Neuronal stem cell (in vitro differentiated cells): ENCODE measurements around the gene FBXO44.

ENCODE experiments used
- DNase-seq: peaks from one replicate; pipeline ENCODE4 v3.0.0-alpha.2; 2013; ENCODE audit warnings: low spot score
- H2AFZ ChIP-seq: one replicate; pipeline ENCODE4 v1.6.1; 2013; ENCODE audit warnings: mild to moderate bottlenecking, low read length, inconsistent platforms
- H2AK5ac ChIP-seq: 2 replicates; pipeline ENCODE4 v1.6.1; 2013; ENCODE audit warnings: low read depth, mild to moderate bottlenecking, inconsistent platforms, low read length, moderate library complexity, mixed read lengths
- H2BK120ac ChIP-seq: 2 replicates; pipeline ENCODE4 v1.6.1; 2013; ENCODE audit warnings: low read depth, mild to moderate bottlenecking, inconsistent platforms, low read length, moderate library complexity, mixed read lengths
- H2BK12ac ChIP-seq: one replicate; pipeline ENCODE4 v1.6.1; 2013; ENCODE audit warnings: low read length, inconsistent platforms
- H2BK15ac ChIP-seq: 2 replicates; pipeline ENCODE4 v1.6.1; 2013; ENCODE audit warnings: mild to moderate bottlenecking, low read length, inconsistent platforms, mixed read lengths
- H2BK5ac ChIP-seq: one replicate; pipeline ENCODE4 v1.6.1; 2013; ENCODE audit warnings: inconsistent platforms, mild to moderate bottlenecking, low read length, moderate library complexity
- H3K14ac ChIP-seq: one replicate; pipeline ENCODE4 v1.6.1; 2013; ENCODE audit warnings: low read length, inconsistent platforms
- H3K18ac ChIP-seq: 2 replicates; pipeline ENCODE4 v1.6.1; 2013; ENCODE audit warnings: low read length, inconsistent platforms
- H3K23ac ChIP-seq: 2 replicates; pipeline ENCODE4 v1.6.1; 2013; ENCODE audit warnings: low read depth, mild to moderate bottlenecking, mixed read lengths, low read length, inconsistent platforms; ENCODE audit not compliant: poor library complexity
- H3K27ac ChIP-seq: replicated peaks from 3 replicates; pipeline ENCODE4 v1.5.1; 2013; ENCODE audit warnings: low read length, inconsistent platforms
- H3K27me3 ChIP-seq, 3 experiments: 2 replicates each; pipeline ENCODE4 v1.6.1; 2013; ENCODE audit warnings: low read length in 3 of 3, mild to moderate bottlenecking in 2 of 3, inconsistent platforms in 1 of 3, low read depth in 1 of 3, mixed read lengths in 1 of 3, moderate library complexity in 1 of 3; ENCODE audit not compliant: control insufficient read depth in 3 of 3, insufficient read depth in 3 of 3
- H3K36me3 ChIP-seq, 2 donors: replicated peaks in 1 of 2; 2 replicates each; pipeline ENCODE4 v1.6.1; 2013; ENCODE audit warnings: low read length in 2 of 2; ENCODE audit not compliant: control insufficient read depth in 2 of 2, insufficient read depth in 2 of 2
- H3K4ac ChIP-seq: 2 replicates; pipeline ENCODE4 v1.6.1; 2013; ENCODE audit warnings: inconsistent platforms, mild to moderate bottlenecking, low read length, moderate library complexity
- H3K4me1 ChIP-seq, 2 donors: 1 replicate in 1 of 2; 2 replicates in 1 of 2; pipeline ENCODE4 v1.6.1; 2013; ENCODE audit warnings: low read length in 2 of 2, low read depth in 1 of 2; ENCODE audit not compliant: control insufficient read depth in 2 of 2, insufficient read depth in 1 of 2
- H3K4me2 ChIP-seq: one replicate; pipeline ENCODE4 v1.6.1; 2013; ENCODE audit warnings: mild to moderate bottlenecking, low read length, inconsistent platforms; ENCODE audit not compliant: insufficient read depth, poor library complexity, severe bottlenecking
- H3K4me3 ChIP-seq, 2 donors: 2 replicates each; pipeline ENCODE4 v1.5.1; 2013; ENCODE audit warnings: low read length in 2 of 2, mild to moderate bottlenecking in 2 of 2, inconsistent platforms in 1 of 2, moderate library complexity in 1 of 2
- H3K79me1 ChIP-seq: one replicate; pipeline ENCODE4 v1.6.1; 2013; ENCODE audit warnings: low read depth, mild to moderate bottlenecking, inconsistent platforms, low read length, moderate library complexity
- H3K9ac ChIP-seq: one replicate; pipeline ENCODE4 v1.6.1; 2013; ENCODE audit warnings: mild to moderate bottlenecking, low read depth, low read length, inconsistent platforms; ENCODE audit not compliant: poor library complexity
- H3K9me3 ChIP-seq, 2 donors: replicated peaks in 1 of 2; 2 replicates each; pipeline versions ENCODE3 to v1.6.1; 2013; ENCODE audit warnings: low read length in 2 of 2, mild to moderate bottlenecking in 2 of 2, inconsistent platforms in 1 of 2, low read depth in 1 of 2, mixed read lengths in 1 of 2, moderate library complexity in 1 of 2; ENCODE audit not compliant: control insufficient read depth in 2 of 2, insufficient read depth in 1 of 2
- H4K8ac ChIP-seq: one replicate; pipeline ENCODE4 v1.6.1; 2013; ENCODE audit warnings: low read depth, mild to moderate bottlenecking, inconsistent platforms, low read length, moderate library complexity
- H4K91ac ChIP-seq: one replicate; pipeline ENCODE4 v1.6.1; 2013; ENCODE audit warnings: low read length, low read depth, mild to moderate bottlenecking, inconsistent platforms; ENCODE audit not compliant: poor library complexity
- WGBS, 2 donors: extraction: QIAGEN DNeasy Blood & Tissue Kit; methylation state at CpG; one replicate each; pipeline ENCODE4 v1.1.7; 2013; ENCODE audit warnings: missing lambda C conversion rate in 2 of 2, mixed read lengths in 1 of 2; ENCODE audit not compliant: insufficient read length in 2 of 2, insufficient replicate concordance in 1 of 2; ENCODE audit errors: extremely low coverage in 2 of 2; 5-methylcytosine and 5-hydroxymethylcytosine counted together

Gene FBXO44

GRCh38 chr1:11628767-11629166 is 25.9 kb upstream of the FBXO44 start:
- Histone ChIP-seq H3K18ac (no peak overlapping the region), H2AK5ac (no peak overlapping the region), H2BK120ac (no peak overlapping the region), H3K36me3 (no peaks in the 10 kb centered on the region), H3K4me1 (peaks cover 0 to 5% of the 10 kb centered on the region in 2 donors), H4K8ac (no peak overlapping the region), H3K14ac (no peak overlapping the region), H2BK15ac (no peak overlapping the region), H3K4me3 (no peak overlapping the region), H2BK5ac (no peak overlapping the region), H3K4ac (no peak overlapping the region), H2AFZ (no peak overlapping the region), H3K4me2 (no peak overlapping the region), H3K9me3 (no peaks in the 10 kb centered on the region), H3K9ac (no peak overlapping the region), H4K91ac (no peak overlapping the region), H3K79me1 (no peaks in the 10 kb centered on the region), H3K27ac (no peak overlapping the region), H3K23ac (peak overlapping the region; percentile 9), H3K27me3 (peaks cover 0 to 7% (median 2%) of the 10 kb centered on the region in 3 experiments), H2BK12ac (no peak overlapping the region)
- WGBS, 2 donors, result no CpG with 5 or more reads among the region's 7 CpGs
- no peak for DNase-seq

DNA sequence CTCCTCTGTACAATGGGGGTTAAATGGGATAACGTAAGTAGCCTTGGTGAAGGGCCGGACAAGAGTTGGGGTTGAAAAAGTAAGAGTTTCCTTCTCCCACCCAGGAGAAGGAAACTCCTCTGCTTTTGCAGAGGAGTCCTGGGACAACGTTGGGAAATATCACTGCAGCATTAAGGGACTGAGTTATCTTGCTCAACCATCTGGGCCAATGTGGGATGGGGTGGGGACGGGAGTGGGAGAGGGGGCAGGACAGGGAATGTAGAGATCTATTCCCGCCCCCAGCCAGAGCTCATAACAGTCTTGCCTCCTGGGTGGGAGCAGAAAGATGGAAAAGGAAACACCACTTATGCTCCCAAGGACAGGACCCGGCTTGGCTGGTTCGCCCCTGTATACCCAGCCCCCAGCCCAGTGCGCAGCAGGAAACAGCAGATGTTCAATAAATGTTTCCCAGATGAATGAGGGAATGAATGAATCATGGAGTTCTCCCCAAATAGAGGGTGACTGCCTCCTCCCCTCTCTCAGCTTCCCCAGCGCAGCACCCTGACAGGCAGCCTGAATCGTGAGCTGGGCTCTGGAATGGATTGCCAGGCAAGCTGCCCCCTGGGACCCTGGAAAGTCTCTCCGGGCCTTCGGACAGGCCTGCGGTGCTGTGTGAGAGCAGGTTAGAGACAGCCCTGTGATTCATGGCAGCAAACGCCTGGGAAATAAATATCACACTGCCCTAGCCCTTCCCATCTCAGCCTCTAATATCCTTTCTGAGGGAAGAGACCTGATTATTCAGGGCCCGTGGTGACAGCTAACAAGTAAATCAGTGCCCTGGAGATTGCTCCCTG is 25.3 kb upstream of the FBXO44 start:
- Histone ChIP-seq H3K23ac (peak overlapping the region; percentile 18), H3K27ac (no peak overlapping the region), H2AFZ (no peak overlapping the region), H3K27me3 (peaks cover 0 to 7% (median 2%) of the 10 kb centered on the region in 3 experiments), H2BK15ac (no peak overlapping the region), H3K18ac (no peak overlapping the region), H3K4me1 (peaks cover 0 to 5% of the 10 kb centered on the region in 2 donors), H2AK5ac (no peak overlapping the region), H2BK5ac (no peak overlapping the region), H4K8ac (no peak overlapping the region), H4K91ac (no peak overlapping the region), H3K4me2 (no peak overlapping the region), H3K36me3 (no peaks in the 10 kb centered on the region), H3K9me3 (no peaks in the 10 kb centered on the region), H3K9ac (no peak overlapping the region), H3K4me3 (no peak overlapping the region), H3K14ac (no peak overlapping the region), H2BK12ac (no peak overlapping the region), H2BK120ac (no peak overlapping the region), H3K79me1 (no peaks in the 10 kb centered on the region), H3K4ac (no peak overlapping the region)
- WGBS, 2 donors, result no CpG with 5 or more reads among the region's 15 CpGs
- no peak for DNase-seq

- Histone ChIP-seq H3K23ac (no peak overlapping the region), H3K27ac (no peak overlapping the region), H3K9ac (no peak overlapping the region), H2BK15ac (no peak overlapping the region), H4K8ac (no peak overlapping the region), H3K36me3 (no peaks in the 10 kb centered on the region), H3K18ac (no peak overlapping the region), H2BK12ac (no peak overlapping the region), H2AK5ac (no peak overlapping the region), H3K9me3 (no peaks in the 10 kb centered on the region), H4K91ac (no peak overlapping the region), H3K4ac (no peak overlapping the region), H2AFZ (no peak overlapping the region), H3K4me3 (no peak overlapping the region), H3K4me2 (no peak overlapping the region), H3K4me1 (peaks cover 0 to 3% of the 10 kb centered on the region in 2 donors), H3K27me3 (peaks cover 0 to 19% (median 0%) of the 10 kb centered on the region in 3 experiments), H3K79me1 (no peaks in the 10 kb centered on the region), H3K14ac (no peak overlapping the region), H2BK120ac (no peak overlapping the region), H2BK5ac (no peak overlapping the region)
- no peak for DNase-seq
- no CpG with 5 or more reads among the region's 11 CpGs for WGBS, 2 donors
Measured at GRCh38 chr1:11634365-11635192, 20.1 kb upstream of the FBXO44 start.

DNA sequence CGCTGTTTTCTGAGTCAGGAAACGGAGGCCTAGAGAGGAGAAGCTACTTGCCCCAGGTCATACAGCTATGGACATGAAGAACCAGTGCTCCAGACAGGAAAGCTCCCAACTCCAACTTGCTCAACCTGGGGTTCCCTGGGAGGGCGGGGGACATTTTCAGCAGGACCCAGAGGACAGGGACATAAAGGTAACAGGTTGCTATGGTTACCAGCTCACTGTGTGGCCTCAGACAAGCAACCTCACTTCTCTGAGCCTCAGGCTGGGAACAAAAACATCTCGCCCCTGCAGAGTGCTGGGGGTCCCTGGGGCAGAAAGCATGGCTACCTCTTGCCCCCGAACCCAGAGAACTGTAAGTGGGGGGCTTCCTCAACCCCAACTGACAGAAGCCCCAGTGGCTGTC is 16.6 kb upstream of the FBXO44 start:
- Histone ChIP-seq H2BK12ac (no peak overlapping the region), H3K9ac (no peak overlapping the region), H3K36me3 (no peaks in the 10 kb centered on the region), H3K4ac (no peak overlapping the region), H3K4me1 (peaks cover 0 to 3% of the 10 kb centered on the region in 2 donors), H3K27me3 (peaks cover 0 to 20% (median 0%) of the 10 kb centered on the region in 3 experiments), H4K91ac (no peak overlapping the region), H4K8ac (no peak overlapping the region), H2BK5ac (no peak overlapping the region), H2AK5ac (no peak overlapping the region), H3K4me2 (no peak overlapping the region), H2BK120ac (no peak overlapping the region), H3K23ac (no peak overlapping the region), H3K4me3 (no peak overlapping the region), H3K14ac (no peak overlapping the region), H3K79me1 (no peaks in the 10 kb centered on the region), H3K9me3 (no peaks in the 10 kb centered on the region), H2BK15ac (no peak overlapping the region), H2AFZ (no peak overlapping the region), H3K27ac (no peak overlapping the region), H3K18ac (no peak overlapping the region)
- no CpG with 5 or more reads among the region's 5 CpGs for WGBS, 2 donors
- DNase-seq, result no peak
